ENCODE results near the gene RAI1. TPM values are rescaled to one million over a fixed set of nuclear protein-coding genes. Genes with fewer than 3 reads are reported as not detected.
"Not testable (repeated sequence)": the region's sequence is repeated elsewhere in the genome, so short reads cannot be mapped to it uniquely, and the experiment has no call there.

RAI1 gene
- polyA plus RNA-seq, 2 of the 4 experiments (the other 2 are of a cell fraction): 3.5 to 23.8 TPM

GRCh38 chr17:17689312-17689711, 8.1 kb downstream of the RAI1 start (continued):
- no peak for TF ChIP-seq HMGXB4 (CRISPR knock-in tag; IDR thresholded peaks at IDR 0.05; ENCODE audit: borderline replicate concordance)

DNA sequence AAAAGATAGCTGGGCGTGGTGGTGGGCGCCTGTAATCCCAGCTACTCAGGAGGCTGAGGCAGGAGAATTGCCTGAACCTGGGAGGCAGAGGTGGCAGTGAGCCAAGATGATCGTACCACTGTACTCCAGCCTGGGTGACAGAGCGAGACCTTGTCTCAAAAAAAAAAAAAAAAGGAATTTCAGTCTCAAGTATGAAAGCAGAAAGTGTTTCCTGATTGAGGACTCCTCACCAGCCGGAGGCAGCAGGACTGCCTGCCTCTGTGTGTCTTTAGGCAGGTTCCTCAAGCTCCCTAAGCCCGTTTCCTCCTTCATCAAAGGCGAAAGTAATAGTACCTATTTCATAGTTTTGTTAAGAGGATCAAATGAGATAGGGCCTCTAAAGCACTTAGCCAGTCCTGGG, 9.0 kb downstream of the RAI1 start:
- CTCF ChIA-PET: interaction anchor here (0.6 to 11.1 kb wide), 5 partner anchors 8 to 324 kb away, joined by 3 to 112 read pairs (median 4); partner anchors contain the start of gene RAI1
- FAIRE-seq; POLR2A ChIA-PET; H3K9me3 ChIP-seq; DNase-seq (ENCODE audit: low read depth in 1 of 2, low spot score in 1 of 2); H3K4me3 ChIP-seq; ATAC-seq: not testable (repeated sequence)
- whole genome bisulfite sequencing (ENCODE audit: missing lambda C conversion rate): 64% methylated on average over 7 of the region's 7 CpGs
- peak overlapping the region; percentile 98; the same call in 2 of the 3 replicates for H3K4me2 ChIP-seq
- peak overlapping the region; percentile 21 to 97; a peak in 4 of 6 replicates for H3K27ac ChIP-seq
- peaks cover 88% of the 10 kb centered on the region for H3K4me1 ChIP-seq

DNA sequence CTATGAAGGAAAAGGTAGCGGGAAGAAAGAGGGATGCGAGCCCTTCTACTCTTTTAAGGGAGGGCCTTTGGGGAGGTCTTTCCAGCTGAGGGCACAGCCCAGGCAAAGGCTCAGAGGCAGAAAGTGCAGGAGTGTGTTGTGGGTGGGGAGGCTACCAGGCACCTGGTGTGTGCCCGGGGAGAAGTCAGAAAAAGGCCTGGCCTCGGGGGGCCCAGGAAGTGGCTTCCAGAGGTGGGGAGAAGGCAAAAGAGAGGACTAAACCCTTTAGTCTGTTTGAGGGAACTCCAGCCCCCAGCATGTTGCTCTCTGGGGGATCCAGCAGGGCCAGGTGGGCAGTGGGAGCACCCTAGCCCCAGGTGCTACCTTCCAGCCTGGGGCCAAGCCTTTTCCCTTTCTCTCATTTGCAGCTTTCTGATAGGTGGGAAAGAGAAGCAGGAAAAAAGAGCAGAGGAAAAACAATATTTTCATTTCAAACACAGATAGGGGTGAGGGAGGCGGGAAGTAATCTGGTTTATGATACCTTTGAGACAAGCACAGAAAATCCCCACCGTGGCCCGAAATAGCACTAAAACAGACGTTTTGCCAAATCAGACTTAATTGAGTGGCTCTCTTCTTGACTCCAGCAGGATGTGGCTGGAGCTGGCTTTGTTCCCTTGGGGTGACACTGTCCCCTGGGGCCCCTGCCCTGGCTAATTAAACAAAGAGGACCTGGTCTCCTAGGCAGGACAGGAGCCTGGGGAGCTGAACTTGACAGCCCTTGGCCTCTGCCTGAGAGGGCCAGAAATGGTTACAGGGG, 10.4 kb downstream of the RAI1 start:
- Histone ChIP-seq H3K4me2 (peak overlapping the region; percentile 98), H3K27ac (peak overlapping the region; percentile 96 to 97), H3K4me1 (peaks cover 88% of the 10 kb centered on the region), H3K9me3 (no peaks in the 10 kb centered on the region), H3K4me3 (no peak overlapping the region)
- TF ChIP-seq KDM5A (IDR thresholded peaks at IDR 0.05): no peak
- TF ChIP-seq CEBPB (IDR thresholded peaks at IDR 0.05): no peak
- TF ChIP-seq SMC3 (IDR thresholded peaks at IDR 0.05): no peak
- TF ChIP-seq BHLHE40 (IDR thresholded peaks at IDR 0.05; ENCODE audit: low read depth, low read length): no peak
- no peak for TF ChIP-seq POLR2A (IDR thresholded peaks at IDR 0.05; ENCODE audit: low read length)
- TF ChIP-seq, protein P1, sequence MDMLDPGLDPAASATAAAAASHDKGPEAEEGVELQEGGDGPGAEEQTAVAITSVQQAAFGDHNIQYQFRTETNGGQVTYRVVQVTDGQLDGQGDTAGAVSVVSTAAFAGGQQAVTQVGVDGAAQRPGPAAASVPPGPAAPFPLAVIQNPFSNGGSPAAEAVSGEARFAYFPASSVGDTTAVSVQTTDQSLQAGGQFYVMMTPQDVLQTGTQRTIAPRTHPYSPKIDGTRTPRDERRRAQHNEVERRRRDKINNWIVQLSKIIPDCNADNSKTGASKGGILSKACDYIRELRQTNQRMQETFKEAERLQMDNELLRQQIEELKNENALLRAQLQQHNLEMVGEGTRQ (IDR thresholded peaks at IDR 0.05): no peak
- no peak for TF ChIP-seq HDAC2 (IDR thresholded peaks at IDR 0.05)
- TF ChIP-seq, protein P2, sequence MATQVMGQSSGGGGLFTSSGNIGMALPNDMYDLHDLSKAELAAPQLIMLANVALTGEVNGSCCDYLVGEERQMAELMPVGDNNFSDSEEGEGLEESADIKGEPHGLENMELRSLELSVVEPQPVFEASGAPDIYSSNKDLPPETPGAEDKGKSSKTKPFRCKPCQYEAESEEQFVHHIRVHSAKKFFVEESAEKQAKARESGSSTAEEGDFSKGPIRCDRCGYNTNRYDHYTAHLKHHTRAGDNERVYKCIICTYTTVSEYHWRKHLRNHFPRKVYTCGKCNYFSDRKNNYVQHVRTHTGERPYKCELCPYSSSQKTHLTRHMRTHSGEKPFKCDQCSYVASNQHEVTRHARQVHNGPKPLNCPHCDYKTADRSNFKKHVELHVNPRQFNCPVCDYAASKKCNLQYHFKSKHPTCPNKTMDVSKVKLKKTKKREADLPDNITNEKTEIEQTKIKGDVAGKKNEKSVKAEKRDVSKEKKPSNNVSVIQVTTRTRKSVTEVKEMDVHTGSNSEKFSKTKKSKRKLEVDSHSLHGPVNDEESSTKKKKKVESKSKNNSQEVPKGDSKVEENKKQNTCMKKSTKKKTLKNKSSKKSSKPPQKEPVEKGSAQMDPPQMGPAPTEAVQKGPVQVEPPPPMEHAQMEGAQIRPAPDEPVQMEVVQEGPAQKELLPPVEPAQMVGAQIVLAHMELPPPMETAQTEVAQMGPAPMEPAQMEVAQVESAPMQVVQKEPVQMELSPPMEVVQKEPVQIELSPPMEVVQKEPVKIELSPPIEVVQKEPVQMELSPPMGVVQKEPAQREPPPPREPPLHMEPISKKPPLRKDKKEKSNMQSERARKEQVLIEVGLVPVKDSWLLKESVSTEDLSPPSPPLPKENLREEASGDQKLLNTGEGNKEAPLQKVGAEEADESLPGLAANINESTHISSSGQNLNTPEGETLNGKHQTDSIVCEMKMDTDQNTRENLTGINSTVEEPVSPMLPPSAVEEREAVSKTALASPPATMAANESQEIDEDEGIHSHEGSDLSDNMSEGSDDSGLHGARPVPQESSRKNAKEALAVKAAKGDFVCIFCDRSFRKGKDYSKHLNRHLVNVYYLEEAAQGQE (IDR thresholded peaks at IDR 0.05): no peak
- no peak for TF ChIP-seq ZNF302 (CRISPR knock-in tag; IDR thresholded peaks at IDR 0.05)
- no peak for TF ChIP-seq HOXB13 (CRISPR knock-in tag; IDR thresholded peaks at IDR 0.05; ENCODE audit: low read depth)
- no peak for TF ChIP-seq EHMT2 (IDR thresholded peaks at IDR 0.05; ENCODE audit: low read depth)
- TF ChIP-seq ZC3H11A (IDR thresholded peaks at IDR 0.05): no peak
- no peak for TF ChIP-seq RCOR1 (IDR thresholded peaks at IDR 0.05; ENCODE audit: low read depth, low read length)
- TF ChIP-seq, protein P3, sequence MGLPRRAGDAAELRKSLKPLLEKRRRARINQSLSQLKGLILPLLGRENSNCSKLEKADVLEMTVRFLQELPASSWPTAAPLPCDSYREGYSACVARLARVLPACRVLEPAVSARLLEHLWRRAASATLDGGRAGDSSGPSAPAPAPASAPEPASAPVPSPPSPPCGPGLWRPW (IDR thresholded peaks at IDR 0.05): no peak
- TF ChIP-seq CHD4 (IDR thresholded peaks at IDR 0.05; ENCODE audit: borderline replicate concordance): no peak
- TF ChIP-seq MAZ (IDR thresholded peaks at IDR 0.05; ENCODE audit: borderline replicate concordance, low read depth, low read length): no peak
- no peak for TF ChIP-seq TP53 (CRISPR knock-in tag; IDR thresholded peaks at IDR 0.05)
- no peak for TF ChIP-seq HOXB5 (CRISPR knock-in tag; IDR thresholded peaks at IDR 0.05)
- no peak for FAIRE-seq
- ATAC-seq: no peak
- WGBS (ENCODE audit: missing lambda C conversion rate): 55% methylated on average over 8 of the region's 8 CpGs
- no peak for DNase-seq (ENCODE audit: low read depth in 1 of 2, low spot score in 1 of 2)
- ChIA-PET CTCF (interaction anchor here (0.7 to 11.1 kb wide), 11 partner anchors 9 to 342 kb away, joined by 3 to 112 read pairs (median 3); partner anchors contain the start of gene RAI1), POLR2A (no interaction called here)

All from A549 (cell line).